Upper lobe of left lung (tissue), 6 donors: ENCODE measurements around the gene MLST8. TPM values are rescaled to one million over a fixed set of nuclear protein-coding genes. Genes with fewer than 3 reads are reported as not detected.
A peak's percentile ranks its signal among the peaks of the same experiment; 100 is the strongest.

Experiments used
- ATAC-seq, 2 donors: fragments of 200-7000 bp; cut with Tn5 transposase; one replicate each; pipeline ENCODE4 v1.9.1; 2022; ENCODE audit warnings: mild to moderate bottlenecking in 2 of 2, moderate library complexity in 2 of 2; ENCODE audit not compliant: low FRiP score in 2 of 2
- DNase-seq, 2 donors: peaks; one replicate each; pipeline ENCODE4 v3.0.0-alpha.2; 2019 to 2020
- H3K27ac ChIP-seq, 4 donors: fragments of 200-600 bp; sonication (generic); one replicate each; pipeline ENCODE4 v1.5.1; 2016 to 2019
- H3K27me3 ChIP-seq, 4 donors: fragments of 200-600 bp; sonication (generic); one replicate each; pipeline ENCODE4 v1.5.1; 2017 to 2019
- H3K36me3 ChIP-seq, 4 donors: fragments of 200-600 bp; sonication (generic); one replicate each; pipeline ENCODE4 v1.5.1; 2016 to 2019
- H3K4me1 ChIP-seq, 4 donors: fragments of 200-600 bp; sonication (generic); one replicate each; pipeline ENCODE4 v1.5.1; 2018 to 2019
- H3K4me3 ChIP-seq, 4 donors: fragments of 200-600 bp; sonication (generic); one replicate each; pipeline ENCODE4 v1.5.1; 2017 to 2019; ENCODE audit warnings: mild to moderate bottlenecking in 2 of 4, moderate library complexity in 1 of 4
- H3K9me3 ChIP-seq, 4 donors: fragments of 200-600 bp; sonication (generic); one replicate each; pipeline ENCODE4 v1.5.1; 2018 to 2019
- EP300 ChIP-seq, 4 donors: sonication (generic); formaldehyde crosslinking; IDR thresholded peaks; one replicate each; pipeline ENCODE4 v1.5.1; 2017; ENCODE audit warnings: antibody characterized with exemption in 4 of 4, control low read depth in 2 of 4
- POLR2A ChIP-seq, 4 donors: fragments of 450-650 bp; IDR thresholded peaks; one replicate each; pipeline ENCODE4 v1.5.1; 2016 to 2017; ENCODE audit warnings: antibody characterized with exemption in 4 of 4, mild to moderate bottlenecking in 2 of 4
- POLR2AphosphoS5 ChIP-seq, 2 donors: sonication (generic); formaldehyde crosslinking; IDR thresholded peaks; one replicate each; pipeline ENCODE4 v1.5.1; 2017; ENCODE audit warnings: antibody characterized with exemption in 2 of 2
- WGBS, 2 donors: methylation state at CpG; one replicate each; pipeline ENCODE4 v1.1.5; 2017 to 2018; 5-methylcytosine and 5-hydroxymethylcytosine counted together
- total RNA-seq, 6 donors: library from RNA; depleted of rRNA in 4 of 6; stranded (reverse); fragments of >200 nt in 4 of 6; gene quantifications; one replicate each; pipeline versions ENCODE4 v1.1.0 to v1.2.1, GENCODE V29; 2016 to 2021
- TF ChIP-seq, protein P1 (sequence below), 6 experiments: fragments of 450-650 bp in 4 of 6; fragments of 200-600 bp in 2 of 6; sonication (generic) in 2 of 6; IDR thresholded peaks; one replicate each; pipeline ENCODE4 v1.5.1; 2016 to 2019; ENCODE audit warnings: antibody characterized with exemption in 6 of 6
- donor health status: DM: no; HTN: no; CAD: no; lungs with moderate emphysema.
- donor health status: DM: no; HTN: yes; CAD: no; lungs with severe emphysema.

The MLST8 gene
- total RNA-seq, 6 donors from 2014 or later, result 24.6 to 93.2 (median 47.7) TPM

DNA sequence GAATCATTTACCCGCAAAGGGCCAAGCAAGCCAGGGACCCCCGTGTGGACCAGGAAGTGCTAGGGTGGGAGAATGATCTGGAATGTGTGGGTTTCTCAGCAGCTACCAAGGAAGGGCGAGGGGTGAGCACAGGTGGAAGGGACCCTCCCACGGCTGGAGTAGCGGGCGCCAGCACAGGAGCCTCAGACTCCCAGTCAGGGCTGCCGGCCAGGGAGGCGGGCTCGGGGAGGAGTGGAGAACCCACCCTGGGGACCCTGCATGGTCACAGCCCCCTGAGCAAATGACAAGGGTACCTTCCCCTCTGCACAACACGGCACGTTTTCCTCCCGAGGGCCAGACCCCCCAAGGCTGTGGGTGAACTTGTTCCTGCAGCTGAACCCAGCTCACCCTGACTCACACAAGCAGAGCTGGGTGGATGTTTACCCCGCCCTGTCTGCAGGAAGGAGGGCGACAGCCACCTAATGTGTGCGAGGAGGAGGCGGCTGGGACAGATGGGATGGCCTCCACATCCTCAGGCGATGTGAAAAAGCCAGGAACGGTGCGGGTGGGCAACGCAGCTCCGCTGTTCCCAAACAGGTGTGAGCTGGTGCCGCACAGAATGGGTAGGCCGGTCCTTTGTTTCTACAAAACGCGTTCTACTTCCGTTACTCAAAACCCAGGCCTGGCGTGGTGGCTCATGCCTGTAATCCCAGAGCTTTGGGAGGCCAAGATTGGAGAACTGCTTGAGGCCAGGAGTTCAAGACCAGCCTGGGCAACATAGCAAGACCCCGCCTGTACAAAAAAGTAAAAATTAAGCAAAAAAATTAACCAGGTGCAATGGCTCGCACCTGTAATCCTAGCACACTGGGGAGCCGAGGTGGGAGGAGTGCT is 39.9 kb downstream of the MLST8 start:
- WGBS, 2 donors, result 92% methylated on average over 24 to 30 of the region's 30 CpGs
- DNase-seq (no peak), ATAC-seq (no peak)
- no peaks in the 10 kb centered on the region for H3K9me3 ChIP-seq
- H3K4me3 ChIP-seq, result no peak overlapping the region
- TF ChIP-seq EP300 (IDR thresholded peaks at IDR 0.05), result no peak
- no peak for TF ChIP-seq POLR2A (IDR thresholded peaks at IDR 0.05)
- TF ChIP-seq POLR2AphosphoS5 (IDR thresholded peaks at IDR 0.05), result no peak
- TF ChIP-seq, protein P1, sequence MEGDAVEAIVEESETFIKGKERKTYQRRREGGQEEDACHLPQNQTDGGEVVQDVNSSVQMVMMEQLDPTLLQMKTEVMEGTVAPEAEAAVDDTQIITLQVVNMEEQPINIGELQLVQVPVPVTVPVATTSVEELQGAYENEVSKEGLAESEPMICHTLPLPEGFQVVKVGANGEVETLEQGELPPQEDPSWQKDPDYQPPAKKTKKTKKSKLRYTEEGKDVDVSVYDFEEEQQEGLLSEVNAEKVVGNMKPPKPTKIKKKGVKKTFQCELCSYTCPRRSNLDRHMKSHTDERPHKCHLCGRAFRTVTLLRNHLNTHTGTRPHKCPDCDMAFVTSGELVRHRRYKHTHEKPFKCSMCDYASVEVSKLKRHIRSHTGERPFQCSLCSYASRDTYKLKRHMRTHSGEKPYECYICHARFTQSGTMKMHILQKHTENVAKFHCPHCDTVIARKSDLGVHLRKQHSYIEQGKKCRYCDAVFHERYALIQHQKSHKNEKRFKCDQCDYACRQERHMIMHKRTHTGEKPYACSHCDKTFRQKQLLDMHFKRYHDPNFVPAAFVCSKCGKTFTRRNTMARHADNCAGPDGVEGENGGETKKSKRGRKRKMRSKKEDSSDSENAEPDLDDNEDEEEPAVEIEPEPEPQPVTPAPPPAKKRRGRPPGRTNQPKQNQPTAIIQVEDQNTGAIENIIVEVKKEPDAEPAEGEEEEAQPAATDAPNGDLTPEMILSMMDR (IDR thresholded peaks at IDR 0.05), result no peak
- H3K27me3 ChIP-seq, result no peaks in the 10 kb centered on the region
- no peak overlapping the region for H3K27ac ChIP-seq
- peaks cover 3 to 8% (median 3%) of the 10 kb centered on the region in 4 donors for H3K4me1 ChIP-seq
- H3K36me3 ChIP-seq, result peaks cover 12 to 56% (median 43%) of the 10 kb centered on the region in 4 donors

DNA sequence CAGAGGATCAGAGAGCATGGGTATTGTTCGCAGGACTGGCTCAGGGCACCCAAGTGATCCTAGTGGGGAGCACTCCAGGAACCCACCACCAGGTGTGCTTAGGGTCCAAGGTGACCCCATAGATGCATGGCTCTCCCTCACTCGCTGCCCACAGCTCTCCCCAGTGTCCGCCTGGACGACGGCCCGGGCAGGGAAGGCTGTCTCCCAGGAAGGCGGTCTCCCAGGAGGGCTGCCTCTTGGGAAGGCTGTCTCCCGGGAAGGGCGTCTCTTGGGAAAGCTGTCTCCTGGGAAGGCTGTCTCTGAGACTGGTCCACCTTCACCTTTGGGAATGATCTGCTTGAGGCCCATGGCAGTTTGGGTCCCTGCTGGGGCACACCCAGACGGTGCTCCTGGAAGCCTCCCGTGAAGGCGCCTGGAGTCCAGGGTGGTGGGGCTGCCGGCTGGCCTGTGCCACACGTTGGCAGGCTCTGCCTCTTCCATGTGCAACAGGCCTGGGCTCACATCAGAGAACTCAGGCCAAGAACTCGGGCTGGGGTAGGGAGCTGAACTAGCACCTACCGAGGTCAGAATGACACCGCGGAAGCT is 41.1 kb downstream of the MLST8 start:
- DNase-seq, result no peak
- no peak for TF ChIP-seq POLR2AphosphoS5 (IDR thresholded peaks at IDR 0.05)
- TF ChIP-seq POLR2A (IDR thresholded peaks at IDR 0.05), result no peak
- TF ChIP-seq EP300 (IDR thresholded peaks at IDR 0.05), result no peak
- TF ChIP-seq, protein P1 (IDR thresholded peaks at IDR 0.05), result no peak
- H3K4me3 ChIP-seq, result no peak overlapping the region
- H3K36me3 ChIP-seq, result peaks cover 12 to 51% (median 43%) of the 10 kb centered on the region in 4 donors
- H3K27me3 ChIP-seq, result no peaks in the 10 kb centered on the region
- 95 to 99% methylated on average over 10 to 18 of the region's 18 CpGs for WGBS, 2 donors
- no peak for ATAC-seq
- H3K27ac ChIP-seq, result no peak overlapping the region
- no peaks in the 10 kb centered on the region for H3K9me3 ChIP-seq
- H3K4me1 ChIP-seq, result peaks cover 8 to 16% (median 11%) of the 10 kb centered on the region in 4 donors

DNA sequence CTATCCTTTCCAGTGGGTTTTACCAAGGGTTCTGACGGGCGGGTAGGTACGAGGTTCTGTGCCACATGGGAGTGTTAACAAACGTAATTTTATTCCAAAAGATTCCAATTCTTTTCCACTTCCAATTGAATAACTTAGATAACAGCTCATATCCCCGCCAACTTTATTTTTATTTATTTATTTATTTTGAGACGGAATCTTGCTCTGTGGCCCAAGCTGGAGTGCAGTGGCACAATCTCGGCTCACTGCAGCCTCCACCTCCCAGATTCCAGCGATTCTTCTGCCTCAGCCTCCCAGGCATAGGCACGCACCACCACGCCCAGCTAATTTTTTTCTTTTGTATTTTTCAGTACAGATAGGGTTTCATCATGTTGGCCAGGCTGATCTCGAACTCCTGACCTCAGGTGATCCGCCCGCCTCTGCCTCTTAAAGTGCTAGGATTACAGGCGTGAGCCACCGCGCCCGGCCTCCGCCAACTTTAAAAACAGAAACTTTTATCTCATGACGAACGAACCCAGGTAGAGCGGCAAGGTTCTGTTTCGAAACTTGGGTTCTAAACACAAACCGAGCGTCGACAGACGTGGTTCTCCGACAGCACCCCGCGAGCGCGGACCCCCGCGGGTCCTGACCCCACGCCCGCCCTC is 45.5 kb downstream of the MLST8 start:
- peaks cover 19 to 43% (median 39%) of the 10 kb centered on the region in 4 donors for H3K36me3 ChIP-seq
- no peak for TF ChIP-seq POLR2A (IDR thresholded peaks at IDR 0.05)
- DNase-seq (peak in 1 of 2 donors; percentile 59), ATAC-seq (no peak)
- peak overlapping the region; percentile 67 to 86 (median 71) for H3K4me3 ChIP-seq
- H3K4me1 ChIP-seq, result peaks cover 16 to 22% (median 18%) of the 10 kb centered on the region in 4 donors
- H3K9me3 ChIP-seq, result no peaks in the 10 kb centered on the region
- WGBS, 2 donors, result 11 to 12% methylated on average over 26 to 34 of the region's 35 CpGs
- H3K27me3 ChIP-seq, result no peaks in the 10 kb centered on the region
- H3K27ac ChIP-seq, result peak overlapping the region; percentile 83 to 91 (median 86)

DNA sequence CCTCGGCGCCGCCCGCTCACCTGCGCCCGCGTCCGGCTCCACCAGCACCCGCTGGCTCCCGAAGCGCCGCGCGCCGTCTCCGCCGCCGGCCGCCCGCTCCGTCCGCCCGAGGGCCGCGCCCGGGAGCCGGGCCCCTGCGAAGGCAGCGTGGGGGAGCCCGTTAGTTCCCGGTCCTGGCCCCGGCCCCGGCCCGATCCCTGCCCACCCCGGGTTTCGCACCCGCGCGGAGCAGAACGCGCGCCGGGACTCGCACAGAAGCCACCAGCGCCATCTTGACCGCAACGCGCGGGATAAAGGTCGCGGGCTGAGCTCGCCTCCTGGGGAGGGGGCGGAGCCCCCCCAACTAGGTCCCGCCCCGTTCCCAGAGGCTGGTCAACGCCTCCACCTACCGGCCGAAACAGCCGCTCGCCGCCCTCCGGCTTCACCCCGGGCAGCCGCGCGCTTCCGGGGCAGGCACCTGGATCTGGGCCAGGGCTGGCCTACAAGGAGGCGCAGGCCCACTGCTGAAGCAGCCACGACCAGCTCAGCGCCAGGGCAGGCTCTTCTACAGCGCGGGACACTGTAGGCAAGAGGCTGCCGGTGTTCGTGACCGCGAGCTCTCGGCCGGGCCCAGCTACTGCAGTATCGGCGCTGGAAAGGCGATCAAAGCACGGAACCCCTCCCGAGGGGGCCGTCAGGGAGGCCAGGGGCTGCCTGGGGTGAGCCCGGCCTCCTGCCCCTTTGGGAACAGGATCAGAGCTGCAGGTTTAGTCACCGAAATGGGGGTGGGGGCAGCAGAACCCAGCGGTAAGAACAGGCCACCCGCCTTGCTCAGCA is 46.2 kb downstream of the MLST8 start, which contains the start of gene ECI1:
Gene ECI1 (minus strand): TSS at position 292 of the 816 bp plus-strand sequence. CDS start 21 bp downstream, at position 271.
- 6 to 17% methylated on average over 4 to 17 of the region's 88 CpGs for WGBS, 2 donors
- H3K27ac ChIP-seq, result peak within 1 kb of the TSS; percentile 83 to 91 (median 86)
- TF ChIP-seq POLR2A (IDR thresholded peaks at IDR 0.05) (peak in 3 of 4 donors; percentile 63 to 87 (median 74)), EP300 (IDR thresholded peaks at IDR 0.05) (peak in 1 of 4 donors; percentile 51), POLR2AphosphoS5 (IDR thresholded peaks at IDR 0.05) (peak; percentile 72 to 85)
- TF ChIP-seq, protein P1 (IDR thresholded peaks at IDR 0.05), result peak; percentile 59 to 96 (median 89)

More for the DNA sequence above, 46.2 kb downstream of the MLST8 start, which contains the start of gene ECI1:
- Histone ChIP-seq H3K9me3 (no peaks in the 10 kb centered on the region), H3K4me3 (peak within 1 kb of the TSS; percentile 67 to 86 (median 71)), H3K27me3 (no peaks in the 10 kb centered on the region), H3K4me1 (peaks cover 16 to 22% (median 18%) of the 10 kb centered on the region in 4 donors), H3K36me3 (peaks cover 26 to 43% (median 39%) of the 10 kb centered on the region in 4 donors)
- DNase-seq (peak; percentile 97 to 98), ATAC-seq (peak; percentile 99)
